Neuronal stem cell (in vitro differentiated cells): Measurements from ENCODE around the gene CCDC97.

ENCODE experiments used
- DNase-seq: peaks from one replicate; pipeline ENCODE4 v3.0.0-alpha.2; 2013; ENCODE audit warnings: low spot score
- H2AFZ ChIP-seq: one replicate; pipeline ENCODE4 v1.6.1; 2013; ENCODE audit warnings: mild to moderate bottlenecking, low read length, inconsistent platforms
- H2AK5ac ChIP-seq: 2 replicates; pipeline ENCODE4 v1.6.1; 2013; ENCODE audit warnings: low read depth, mild to moderate bottlenecking, inconsistent platforms, low read length, moderate library complexity, mixed read lengths
- H2BK120ac ChIP-seq: 2 replicates; pipeline ENCODE4 v1.6.1; 2013; ENCODE audit warnings: low read depth, mild to moderate bottlenecking, inconsistent platforms, low read length, moderate library complexity, mixed read lengths
- H2BK12ac ChIP-seq: one replicate; pipeline ENCODE4 v1.6.1; 2013; ENCODE audit warnings: low read length, inconsistent platforms
- H2BK15ac ChIP-seq: 2 replicates; pipeline ENCODE4 v1.6.1; 2013; ENCODE audit warnings: mild to moderate bottlenecking, low read length, inconsistent platforms, mixed read lengths
- H2BK5ac ChIP-seq: one replicate; pipeline ENCODE4 v1.6.1; 2013; ENCODE audit warnings: inconsistent platforms, mild to moderate bottlenecking, low read length, moderate library complexity
- H3K14ac ChIP-seq: one replicate; pipeline ENCODE4 v1.6.1; 2013; ENCODE audit warnings: low read length, inconsistent platforms
- H3K18ac ChIP-seq: 2 replicates; pipeline ENCODE4 v1.6.1; 2013; ENCODE audit warnings: low read length, inconsistent platforms
- H3K23ac ChIP-seq: 2 replicates; pipeline ENCODE4 v1.6.1; 2013; ENCODE audit warnings: low read depth, mild to moderate bottlenecking, mixed read lengths, low read length, inconsistent platforms; ENCODE audit not compliant: poor library complexity
- H3K27ac ChIP-seq: replicated peaks from 3 replicates; pipeline ENCODE4 v1.5.1; 2013; ENCODE audit warnings: low read length, inconsistent platforms
- H3K27me3 ChIP-seq, 3 experiments: 2 replicates each; pipeline ENCODE4 v1.6.1; 2013; ENCODE audit warnings: low read length in 3 of 3, mild to moderate bottlenecking in 2 of 3, inconsistent platforms in 1 of 3, low read depth in 1 of 3, mixed read lengths in 1 of 3, moderate library complexity in 1 of 3; ENCODE audit not compliant: control insufficient read depth in 3 of 3, insufficient read depth in 3 of 3
- H3K36me3 ChIP-seq, 2 donors: replicated peaks in 1 of 2; 2 replicates each; pipeline ENCODE4 v1.6.1; 2013; ENCODE audit warnings: low read length in 2 of 2; ENCODE audit not compliant: control insufficient read depth in 2 of 2, insufficient read depth in 2 of 2
- H3K4ac ChIP-seq: 2 replicates; pipeline ENCODE4 v1.6.1; 2013; ENCODE audit warnings: inconsistent platforms, mild to moderate bottlenecking, low read length, moderate library complexity
- H3K4me1 ChIP-seq, 2 donors: 1 replicate in 1 of 2; 2 replicates in 1 of 2; pipeline ENCODE4 v1.6.1; 2013; ENCODE audit warnings: low read length in 2 of 2, low read depth in 1 of 2; ENCODE audit not compliant: control insufficient read depth in 2 of 2, insufficient read depth in 1 of 2
- H3K4me2 ChIP-seq: one replicate; pipeline ENCODE4 v1.6.1; 2013; ENCODE audit warnings: mild to moderate bottlenecking, low read length, inconsistent platforms; ENCODE audit not compliant: insufficient read depth, poor library complexity, severe bottlenecking
- H3K4me3 ChIP-seq, 2 donors: 2 replicates each; pipeline ENCODE4 v1.5.1; 2013; ENCODE audit warnings: low read length in 2 of 2, mild to moderate bottlenecking in 2 of 2, inconsistent platforms in 1 of 2, moderate library complexity in 1 of 2
- H3K79me1 ChIP-seq: one replicate; pipeline ENCODE4 v1.6.1; 2013; ENCODE audit warnings: low read depth, mild to moderate bottlenecking, inconsistent platforms, low read length, moderate library complexity
- H3K9ac ChIP-seq: one replicate; pipeline ENCODE4 v1.6.1; 2013; ENCODE audit warnings: mild to moderate bottlenecking, low read depth, low read length, inconsistent platforms; ENCODE audit not compliant: poor library complexity
- H3K9me3 ChIP-seq, 2 donors: replicated peaks in 1 of 2; 2 replicates each; pipeline versions ENCODE3 to v1.6.1; 2013; ENCODE audit warnings: low read length in 2 of 2, mild to moderate bottlenecking in 2 of 2, inconsistent platforms in 1 of 2, low read depth in 1 of 2, mixed read lengths in 1 of 2, moderate library complexity in 1 of 2; ENCODE audit not compliant: control insufficient read depth in 2 of 2, insufficient read depth in 1 of 2
- H4K8ac ChIP-seq: one replicate; pipeline ENCODE4 v1.6.1; 2013; ENCODE audit warnings: low read depth, mild to moderate bottlenecking, inconsistent platforms, low read length, moderate library complexity
- H4K91ac ChIP-seq: one replicate; pipeline ENCODE4 v1.6.1; 2013; ENCODE audit warnings: low read length, low read depth, mild to moderate bottlenecking, inconsistent platforms; ENCODE audit not compliant: poor library complexity
- WGBS, 2 donors: extraction: QIAGEN DNeasy Blood & Tissue Kit; methylation state at CpG; one replicate each; pipeline ENCODE4 v1.1.7; 2013; ENCODE audit warnings: missing lambda C conversion rate in 2 of 2, mixed read lengths in 1 of 2; ENCODE audit not compliant: insufficient read length in 2 of 2, insufficient replicate concordance in 1 of 2; ENCODE audit errors: extremely low coverage in 2 of 2; 5-methylcytosine and 5-hydroxymethylcytosine counted together

CCDC97 gene

DNA sequence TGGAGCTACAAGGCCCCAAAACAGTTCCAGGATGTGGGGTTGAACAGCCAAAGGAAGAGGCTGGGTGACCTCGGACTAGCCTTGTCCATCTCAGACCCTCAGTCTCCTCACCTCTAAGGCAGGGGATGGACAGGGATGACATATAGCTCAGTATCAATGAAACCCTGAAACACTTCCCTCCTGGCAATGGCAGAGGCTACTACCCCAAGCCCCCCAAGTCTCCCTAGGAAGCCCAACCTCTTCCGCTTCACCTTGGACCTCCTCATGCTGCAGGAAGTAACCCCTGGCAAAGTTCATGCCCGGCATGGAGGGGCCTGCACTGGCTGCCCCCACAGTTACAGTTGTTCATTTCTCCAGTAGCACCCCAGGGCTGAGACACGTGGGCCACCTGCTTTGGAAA is 10.6 kb downstream of the CCDC97 start:
- no peak overlapping the region for H3K9ac ChIP-seq
- H3K4me1 ChIP-seq, result peaks cover 15 to 23% of the 10 kb centered on the region in 2 donors
- H3K18ac ChIP-seq, result no peak overlapping the region
- H3K4me3 ChIP-seq, result no peak overlapping the region
- H3K36me3 ChIP-seq, result peaks cover 34 to 79% of the 10 kb centered on the region in 2 donors
- no peak overlapping the region for H4K8ac ChIP-seq
- peaks cover 0 to 8% of the 10 kb centered on the region in 2 donors for H3K9me3 ChIP-seq
- no peak overlapping the region for H2AK5ac ChIP-seq
- H2BK5ac ChIP-seq, result no peak overlapping the region
- H3K79me1 ChIP-seq, result no peaks in the 10 kb centered on the region
- DNase-seq, result no peak
- H3K23ac ChIP-seq, result no peak overlapping the region
- no peak overlapping the region for H2BK120ac ChIP-seq
- no peak overlapping the region for H3K4me2 ChIP-seq
- no peak overlapping the region for H3K27ac ChIP-seq
- no peak overlapping the region for H2AFZ ChIP-seq
- no peak overlapping the region for H3K4ac ChIP-seq
- H3K27me3 ChIP-seq, result no peaks in the 10 kb centered on the region
- WGBS, 2 donors, result no CpG with 5 or more reads among the region's 4 CpGs
- H2BK12ac ChIP-seq, result no peak overlapping the region
- H3K14ac ChIP-seq, result no peak overlapping the region
- no peak overlapping the region for H4K91ac ChIP-seq
- H2BK15ac ChIP-seq, result no peak overlapping the region

GRCh38 chr19:41321204-41321599 is 11.2 kb downstream of the CCDC97 start:
- H2BK120ac ChIP-seq, result no peak overlapping the region
- H3K18ac ChIP-seq, result peak overlapping the region; percentile 16
- H3K27me3 ChIP-seq, result peaks cover 0 to 3% (median 0%) of the 10 kb centered on the region in 3 experiments
- WGBS, 2 donors, result no CpG with 5 or more reads among the region's 7 CpGs
- peaks cover 2% of the 10 kb centered on the region for H3K79me1 ChIP-seq
- H3K14ac ChIP-seq, result no peak overlapping the region
- H3K4me3 ChIP-seq, result no peak overlapping the region
- peaks cover 32 to 73% of the 10 kb centered on the region in 2 donors for H3K36me3 ChIP-seq
- H3K4me2 ChIP-seq, result no peak overlapping the region
- H3K9me3 ChIP-seq, result peaks cover 0 to 7% of the 10 kb centered on the region in 2 donors
- H4K8ac ChIP-seq, result no peak overlapping the region
- no peak overlapping the region for H2AK5ac ChIP-seq
- H2BK12ac ChIP-seq, result no peak overlapping the region
- H2BK5ac ChIP-seq, result no peak overlapping the region
- no peak overlapping the region for H4K91ac ChIP-seq
- no peak for DNase-seq
- H3K4me1 ChIP-seq, result peaks cover 21 to 29% of the 10 kb centered on the region in 2 donors
- H3K27ac ChIP-seq, result no peak overlapping the region
- H2AFZ ChIP-seq, result no peak overlapping the region
- H3K23ac ChIP-seq, result no peak overlapping the region
- no peak overlapping the region for H3K4ac ChIP-seq
- H3K9ac ChIP-seq, result no peak overlapping the region
- no peak overlapping the region for H2BK15ac ChIP-seq

- H3K9ac ChIP-seq, result no peak overlapping the region
- no peak overlapping the region for H3K27ac ChIP-seq
- H3K27me3 ChIP-seq, result peaks cover 0 to 7% (median 0%) of the 10 kb centered on the region in 3 experiments
- H3K36me3 ChIP-seq, result peaks cover 27 to 67% of the 10 kb centered on the region in 2 donors
- H3K14ac ChIP-seq, result no peak overlapping the region
- no peak overlapping the region for H2BK15ac ChIP-seq
- no CpG with 5 or more reads among the region's 10 CpGs for WGBS, 2 donors
- H3K9me3 ChIP-seq, result peaks cover 0 to 2% of the 10 kb centered on the region in 2 donors
- H3K79me1 ChIP-seq, result peaks cover 2% of the 10 kb centered on the region
- no peak overlapping the region for H2AFZ ChIP-seq
- peak; percentile 51 for DNase-seq
- H2BK120ac ChIP-seq, result no peak overlapping the region
- no peak overlapping the region for H4K8ac ChIP-seq
- no peak overlapping the region for H2AK5ac ChIP-seq
- H3K4ac ChIP-seq, result no peak overlapping the region
- no peak overlapping the region for H3K23ac ChIP-seq
- no peak overlapping the region for H3K18ac ChIP-seq
- H3K4me1 ChIP-seq, result peaks cover 23 to 31% of the 10 kb centered on the region in 2 donors
- H3K4me3 ChIP-seq, result no peak overlapping the region
- H2BK5ac ChIP-seq, result no peak overlapping the region
- no peak overlapping the region for H4K91ac ChIP-seq
- H2BK12ac ChIP-seq, result no peak overlapping the region
- H3K4me2 ChIP-seq, result no peak overlapping the region
These were observed 11.8 kb downstream of the CCDC97 start for GRCh38 chr19:41321600-41322270.

DNA sequence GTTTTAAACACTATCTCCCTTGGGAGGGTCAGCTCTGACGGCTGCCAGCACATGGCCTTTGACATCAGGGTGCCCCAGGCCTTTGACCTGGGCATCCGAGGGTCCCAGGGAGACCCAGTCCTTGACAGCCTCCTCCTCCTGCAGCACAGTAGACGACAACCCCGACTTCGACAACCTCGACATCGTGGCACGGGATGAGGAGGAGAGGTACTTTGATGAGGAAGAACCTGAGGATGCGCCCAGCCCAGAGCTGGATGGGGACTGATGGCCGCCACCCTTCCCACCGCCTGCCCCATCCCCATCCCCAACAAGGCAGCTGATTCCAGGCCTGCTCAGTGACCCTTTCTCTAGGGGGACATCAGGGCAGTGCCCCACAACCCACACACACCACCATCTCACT is 12.5 kb downstream of the CCDC97 start:
- no peak overlapping the region for H2AK5ac ChIP-seq
- no peak overlapping the region for H3K14ac ChIP-seq
- H3K27me3 ChIP-seq, result peaks cover 0 to 14% (median 0%) of the 10 kb centered on the region in 3 experiments
- no peak overlapping the region for H4K8ac ChIP-seq
- H3K23ac ChIP-seq, result no peak overlapping the region
- H3K18ac ChIP-seq, result no peak overlapping the region
- no peak overlapping the region for H2BK5ac ChIP-seq
- no peak overlapping the region for H3K27ac ChIP-seq
- no peak for DNase-seq
- H3K4me1 ChIP-seq, result peaks cover 27 to 36% of the 10 kb centered on the region in 2 donors
- H3K4me3 ChIP-seq, result no peak overlapping the region
- H2BK15ac ChIP-seq, result no peak overlapping the region
- peaks cover 22 to 60% of the 10 kb centered on the region in 2 donors for H3K36me3 ChIP-seq
- H3K9me3 ChIP-seq, result no peaks in the 10 kb centered on the region
- no peak overlapping the region for H2AFZ ChIP-seq
- WGBS, 2 donors, result no CpG with 5 or more reads among the region's 11 CpGs
- no peak overlapping the region for H2BK12ac ChIP-seq
- H3K9ac ChIP-seq, result no peak overlapping the region
- H3K4me2 ChIP-seq, result no peak overlapping the region
- no peak overlapping the region for H4K91ac ChIP-seq
- peaks cover 2% of the 10 kb centered on the region for H3K79me1 ChIP-seq
- H3K4ac ChIP-seq, result no peak overlapping the region
- H2BK120ac ChIP-seq, result no peak overlapping the region
